ENCODE results near the gene TP73.

DNA sequence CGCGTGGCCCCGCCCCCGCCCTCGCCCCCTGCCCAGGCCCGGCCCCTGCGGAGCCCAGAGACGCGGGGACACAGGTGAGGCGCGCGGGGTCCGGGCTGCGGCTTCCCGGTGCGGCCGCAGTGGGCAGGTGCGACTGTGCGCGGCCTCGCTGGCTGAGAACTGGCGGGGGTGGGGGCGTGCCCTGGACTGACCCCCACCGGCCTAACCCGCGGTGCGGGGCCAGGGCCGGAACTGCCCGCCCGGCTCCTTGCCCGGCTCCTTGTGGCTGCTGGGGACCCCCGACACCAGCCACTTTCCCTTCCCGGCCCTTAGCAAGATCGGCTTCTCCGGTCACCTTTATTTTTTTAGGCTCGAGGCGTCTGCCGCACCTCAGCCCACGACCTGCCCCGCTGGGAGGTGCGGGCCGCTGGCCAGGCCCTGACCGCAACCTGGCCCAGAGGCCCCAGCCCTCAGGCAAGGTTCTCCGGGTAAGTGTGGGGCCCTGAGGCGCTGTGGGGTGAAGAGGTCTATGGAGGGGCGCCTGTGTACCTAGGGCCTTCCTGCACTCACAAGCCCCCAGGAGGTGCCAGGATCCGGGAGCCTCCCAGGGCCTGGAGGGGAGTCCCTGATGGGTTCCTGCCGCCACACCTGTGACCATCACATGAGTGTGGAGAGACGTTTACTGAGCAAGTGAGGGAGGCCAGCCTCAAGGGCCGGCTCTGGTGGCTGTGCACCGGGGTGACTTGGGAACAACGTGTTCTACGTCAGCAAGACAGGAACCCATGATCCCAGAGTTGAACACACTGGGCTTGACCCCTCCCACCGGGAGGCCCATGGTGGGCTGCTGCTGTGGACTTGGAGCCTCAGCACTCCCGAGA is 120.6 kb downstream of the TP73 start, which contains the start of gene SMIM1:
- TF ChIP-seq, protein P1, sequence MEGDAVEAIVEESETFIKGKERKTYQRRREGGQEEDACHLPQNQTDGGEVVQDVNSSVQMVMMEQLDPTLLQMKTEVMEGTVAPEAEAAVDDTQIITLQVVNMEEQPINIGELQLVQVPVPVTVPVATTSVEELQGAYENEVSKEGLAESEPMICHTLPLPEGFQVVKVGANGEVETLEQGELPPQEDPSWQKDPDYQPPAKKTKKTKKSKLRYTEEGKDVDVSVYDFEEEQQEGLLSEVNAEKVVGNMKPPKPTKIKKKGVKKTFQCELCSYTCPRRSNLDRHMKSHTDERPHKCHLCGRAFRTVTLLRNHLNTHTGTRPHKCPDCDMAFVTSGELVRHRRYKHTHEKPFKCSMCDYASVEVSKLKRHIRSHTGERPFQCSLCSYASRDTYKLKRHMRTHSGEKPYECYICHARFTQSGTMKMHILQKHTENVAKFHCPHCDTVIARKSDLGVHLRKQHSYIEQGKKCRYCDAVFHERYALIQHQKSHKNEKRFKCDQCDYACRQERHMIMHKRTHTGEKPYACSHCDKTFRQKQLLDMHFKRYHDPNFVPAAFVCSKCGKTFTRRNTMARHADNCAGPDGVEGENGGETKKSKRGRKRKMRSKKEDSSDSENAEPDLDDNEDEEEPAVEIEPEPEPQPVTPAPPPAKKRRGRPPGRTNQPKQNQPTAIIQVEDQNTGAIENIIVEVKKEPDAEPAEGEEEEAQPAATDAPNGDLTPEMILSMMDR (IDR thresholded peaks at IDR 0.05): no peak
- TF ChIP-seq POLR2A (IDR thresholded peaks at IDR 0.05): no peak
